Brain microvascular endothelial cell (primary cell): ENCODE data around the gene LRRFIP2.

Source experiments
- DNase-seq: peaks from one replicate; pipeline ENCODE4 v3.0.0-alpha.2; 2020
- H3K27ac ChIP-seq: fragments of 250-450 bp; sonication (Bioruptor Pico); 2 replicates; pipeline ENCODE4 v1.5.1; 2020; ENCODE audit warnings: mild to moderate bottlenecking, moderate library complexity
- H3K27me3 ChIP-seq: fragments of 250-450 bp; sonication (Bioruptor Pico); replicated peaks from 2 replicates; pipeline ENCODE4 v1.5.1; 2020; ENCODE audit warnings: mild to moderate bottlenecking
- H3K36me3 ChIP-seq: fragments of 250-450 bp; sonication (Bioruptor Pico); replicated peaks from 2 replicates; pipeline ENCODE4 v1.5.1; 2020; ENCODE audit warnings: mild to moderate bottlenecking
- H3K4me3 ChIP-seq: 2 replicates; pipeline ENCODE4 v1.5.1; 2011; ENCODE audit warnings: low read depth, mild to moderate bottlenecking, control low read depth, low read length, moderate library complexity
- in situ Hi-C: cut with HindIII; loops from 2 replicates; pipeline ENCODE4 v1.10.0; 2017; ENCODE audit warnings: low sequenced_read_pairs, low pct_ligation_motif_present
- TF ChIP-seq, protein P1 (sequence below): IDR thresholded peaks from 2 replicates; pipeline ENCODE4 v1.5.1; 2011; ENCODE audit warnings: low read depth, mild to moderate bottlenecking, moderate library complexity, low read length, control low read depth, inconsistent platforms; ENCODE audit errors: missing control alignments

The LRRFIP2 gene

DNA sequence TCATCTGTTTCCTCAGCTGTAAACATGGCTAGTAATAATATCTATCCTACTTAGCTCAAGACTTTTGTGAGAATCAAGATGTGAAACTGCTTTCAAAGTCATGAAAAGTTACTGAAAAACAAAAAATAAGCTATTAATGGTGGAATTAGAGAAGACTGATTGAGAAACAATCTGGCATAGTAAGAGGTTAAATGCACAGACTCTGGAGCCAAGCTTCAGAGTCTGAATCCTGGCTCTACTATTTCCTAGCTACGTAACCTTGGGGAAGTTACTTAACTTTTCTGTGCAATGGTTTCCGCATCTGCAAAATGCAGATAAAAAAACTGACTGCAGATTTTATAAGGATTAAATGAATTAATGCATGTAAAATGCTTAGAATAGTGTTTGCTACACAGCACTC, 28.8 kb downstream of the LRRFIP2 start:
- DNase-seq: no peak
- TF ChIP-seq, protein P1, sequence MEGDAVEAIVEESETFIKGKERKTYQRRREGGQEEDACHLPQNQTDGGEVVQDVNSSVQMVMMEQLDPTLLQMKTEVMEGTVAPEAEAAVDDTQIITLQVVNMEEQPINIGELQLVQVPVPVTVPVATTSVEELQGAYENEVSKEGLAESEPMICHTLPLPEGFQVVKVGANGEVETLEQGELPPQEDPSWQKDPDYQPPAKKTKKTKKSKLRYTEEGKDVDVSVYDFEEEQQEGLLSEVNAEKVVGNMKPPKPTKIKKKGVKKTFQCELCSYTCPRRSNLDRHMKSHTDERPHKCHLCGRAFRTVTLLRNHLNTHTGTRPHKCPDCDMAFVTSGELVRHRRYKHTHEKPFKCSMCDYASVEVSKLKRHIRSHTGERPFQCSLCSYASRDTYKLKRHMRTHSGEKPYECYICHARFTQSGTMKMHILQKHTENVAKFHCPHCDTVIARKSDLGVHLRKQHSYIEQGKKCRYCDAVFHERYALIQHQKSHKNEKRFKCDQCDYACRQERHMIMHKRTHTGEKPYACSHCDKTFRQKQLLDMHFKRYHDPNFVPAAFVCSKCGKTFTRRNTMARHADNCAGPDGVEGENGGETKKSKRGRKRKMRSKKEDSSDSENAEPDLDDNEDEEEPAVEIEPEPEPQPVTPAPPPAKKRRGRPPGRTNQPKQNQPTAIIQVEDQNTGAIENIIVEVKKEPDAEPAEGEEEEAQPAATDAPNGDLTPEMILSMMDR: no peak
- Histone ChIP-seq H3K36me3 (peaks cover 21% of the 10 kb centered on the region), H3K27me3 (no peaks in the 10 kb centered on the region), H3K4me3 (no peak overlapping the region), H3K27ac (no peak overlapping the region)
- in situ Hi-C loops: no loop called here

DNA sequence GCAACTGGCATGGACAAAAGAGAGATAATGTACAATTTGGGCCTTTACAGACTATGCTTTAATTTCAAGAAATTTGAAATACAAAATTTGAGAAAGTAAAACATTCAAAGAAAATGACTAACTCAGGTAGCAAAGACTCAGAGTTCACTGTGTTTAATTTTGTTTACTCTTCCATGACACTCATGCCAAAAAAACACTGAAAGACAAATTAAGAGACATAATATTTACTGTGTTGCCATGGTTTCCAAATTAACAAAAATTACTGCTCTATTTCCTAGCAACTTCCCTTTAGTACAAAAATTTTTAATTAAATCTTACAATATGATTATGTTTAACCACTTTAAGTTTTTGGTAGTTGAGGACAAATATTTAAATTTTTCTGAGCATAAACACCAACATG, 29.6 kb downstream of the LRRFIP2 start:
- H3K27me3 ChIP-seq: no peaks in the 10 kb centered on the region
- TF ChIP-seq, protein P1: no peak
- no peak overlapping the region for H3K4me3 ChIP-seq
- in situ Hi-C loops: no loop called here
- H3K27ac ChIP-seq: peak overlapping the region; percentile 24
- peaks cover 21% of the 10 kb centered on the region for H3K36me3 ChIP-seq
- no peak for DNase-seq

DNA sequence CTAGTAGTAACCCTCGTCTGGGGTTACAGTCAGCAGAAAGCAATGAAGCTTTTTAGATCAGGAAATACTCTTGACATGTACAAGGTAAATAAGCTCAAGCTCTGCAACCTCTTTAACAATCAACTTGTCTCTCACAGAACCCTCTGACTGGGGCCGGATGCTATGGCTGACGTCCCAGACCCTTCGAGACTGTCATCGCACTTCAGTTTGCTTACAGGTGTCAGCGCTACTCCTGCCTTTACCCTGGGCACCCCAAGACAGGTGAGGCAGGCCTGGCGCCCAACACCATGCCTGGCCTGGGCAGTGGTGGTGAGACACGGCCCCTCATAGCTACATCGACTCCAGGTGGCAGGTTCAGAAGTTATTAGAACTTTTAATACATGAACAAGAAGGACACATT, 30.6 kb downstream of the LRRFIP2 start:
- no peak for DNase-seq
- TF ChIP-seq, protein P1: no peak
- H3K27me3 ChIP-seq: no peaks in the 10 kb centered on the region
- in situ Hi-C loops: no loop called here
- H3K4me3 ChIP-seq: no peak overlapping the region
- peaks cover 21% of the 10 kb centered on the region for H3K36me3 ChIP-seq
- H3K27ac ChIP-seq: no peak overlapping the region

DNA sequence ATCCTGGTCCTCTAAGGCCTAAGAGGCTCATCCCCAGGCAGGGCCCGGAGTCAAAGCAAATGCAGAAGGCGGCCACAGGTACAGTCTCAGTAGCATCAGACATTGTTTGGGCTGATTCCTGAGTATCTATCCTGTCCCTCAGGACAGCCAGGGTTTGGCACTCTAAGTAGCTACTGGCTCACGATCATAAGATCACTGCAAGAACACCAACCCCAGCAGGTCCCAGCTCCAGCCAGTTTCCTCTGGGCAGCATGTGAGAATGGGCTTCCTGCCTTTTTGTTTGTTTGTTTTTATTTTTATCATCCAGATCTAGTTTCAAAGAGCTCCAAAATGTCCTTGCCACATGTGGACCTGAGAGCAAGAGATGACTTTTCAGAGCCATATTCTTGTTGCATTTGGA, 32.7 kb downstream of the LRRFIP2 start:
- DNase-seq: no peak
- Histone ChIP-seq H3K27me3 (no peaks in the 10 kb centered on the region), H3K27ac (no peak overlapping the region), H3K36me3 (peaks cover 16% of the 10 kb centered on the region), H3K4me3 (no peak overlapping the region)
- TF ChIP-seq, protein P1: no peak
- in situ Hi-C loops: no loop called here

DNA sequence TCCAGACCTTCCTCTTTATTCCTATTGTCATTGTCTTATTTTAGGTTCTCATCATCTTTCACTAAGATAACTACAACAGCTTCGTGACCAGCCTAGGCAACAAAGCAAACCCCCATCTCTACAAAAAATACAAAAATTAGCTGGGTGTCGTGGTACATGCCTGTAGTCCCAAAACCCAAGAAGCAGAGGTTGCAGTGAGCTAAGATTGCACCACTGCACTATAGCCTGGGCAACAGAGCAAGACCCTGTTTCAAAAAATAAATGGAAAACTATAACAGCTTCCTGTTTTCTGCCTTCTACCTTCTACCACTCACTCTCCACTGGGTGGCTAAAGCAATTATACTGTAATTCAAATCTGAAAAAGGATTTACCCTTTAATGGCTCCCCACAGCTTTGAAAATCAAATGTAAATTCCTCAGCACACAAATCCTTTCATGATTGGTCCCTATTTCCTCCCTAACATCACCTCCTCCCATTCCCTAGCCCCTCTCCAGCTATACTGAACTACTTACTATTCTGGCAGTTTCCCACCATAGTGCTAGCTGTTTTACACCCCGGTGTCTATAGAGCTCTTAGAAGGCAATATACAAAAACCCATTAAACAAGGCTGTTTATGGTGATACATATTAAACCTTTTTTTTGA, 33.4 kb downstream of the LRRFIP2 start:
- H3K27ac ChIP-seq: no peak overlapping the region
- TF ChIP-seq, protein P1: no peak
- in situ Hi-C loops: no loop called here

DNA sequence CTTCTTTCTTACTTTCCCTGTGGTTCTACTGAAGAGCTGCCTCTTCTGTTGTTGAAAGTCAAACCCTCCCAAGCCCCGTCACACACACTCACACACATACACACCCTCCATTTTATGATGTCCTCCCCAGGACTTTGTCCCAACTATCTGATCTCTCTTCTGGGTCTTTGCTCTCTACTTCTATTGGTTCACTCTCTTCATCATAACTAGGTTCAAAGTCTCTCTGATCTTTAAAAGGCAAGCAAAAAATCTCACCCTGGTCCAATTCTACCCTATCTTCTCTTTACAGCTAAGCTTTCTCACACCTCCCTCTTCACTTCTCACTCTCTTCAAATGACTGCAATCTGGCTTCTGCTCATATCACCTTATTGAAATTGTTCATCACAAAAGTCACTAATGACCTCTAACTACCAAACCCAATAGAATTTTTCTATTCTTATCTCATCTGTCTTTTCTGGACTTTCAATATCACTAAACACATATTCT, 34.8 kb downstream of the LRRFIP2 start:
- in situ Hi-C loops: no loop called here
- H3K4me3 ChIP-seq: no peak overlapping the region
- TF ChIP-seq, protein P1: no peak
- DNase-seq: no peak
- H3K27me3 ChIP-seq: no peaks in the 10 kb centered on the region
- no peak overlapping the region for H3K27ac ChIP-seq
- peaks cover 16% of the 10 kb centered on the region for H3K36me3 ChIP-seq

More for the DNA sequence above, 33.4 kb downstream of the LRRFIP2 start:
- Histone ChIP-seq H3K27me3 (no peaks in the 10 kb centered on the region), H3K4me3 (no peak overlapping the region), H3K36me3 (peaks cover 16% of the 10 kb centered on the region)
- no peak for DNase-seq
